ENCODE results near the gene CEND1.

- TF ChIP-seq EP300 (IDR thresholded peaks at IDR 0.05): peak in 1 of 4 donors; percentile 47
- TF ChIP-seq POLR2A (IDR thresholded peaks at IDR 0.05): peak in 3 of 4 donors; percentile 25 to 78 (median 64)
- TF ChIP-seq CTCF (IDR thresholded peaks at IDR 0.05): peak in 1 of 6 experiments; percentile 18
Observed at GRCh38 chr11:833114-833791, 43.4 kb upstream of the CEND1 start.
